WTC11 (cell line): ENCODE measurements around the gene ZNF480.

Experiments
- FOXJ3 ChIP-seq: sonication (generic); formaldehyde crosslinking; IDR thresholded peaks from 2 replicates; pipeline ENCODE4 v1.9.0; 2021; ENCODE audit warnings: missing genetic modification reagents, mild to moderate bottlenecking, borderline replicate concordance
- MXD4 ChIP-seq: fragments of 250-450 bp; sonication (Bioruptor Pico); IDR thresholded peaks from 2 replicates; pipeline ENCODE4 v1.8.0; 2021; ENCODE audit warnings: mild to moderate bottlenecking, moderate library complexity, borderline replicate concordance
- TEAD4 ChIP-seq: sonication (generic); formaldehyde crosslinking; IDR thresholded peaks from 2 replicates; pipeline ENCODE4 v1.8.0; 2022; ENCODE audit warnings: mild to moderate bottlenecking, missing genetic modification reagents
- TP53 ChIP-seq: sonication (generic); formaldehyde crosslinking; IDR thresholded peaks from 2 replicates; pipeline ENCODE4 v1.8.1; 2023; ENCODE audit warnings: mild to moderate bottlenecking, missing genetic modification reagents
- ZNF263 ChIP-seq: sonication (generic); formaldehyde crosslinking; IDR thresholded peaks from 2 replicates; pipeline ENCODE4 v1.8.1; 2022; ENCODE audit warnings: low read depth, mild to moderate bottlenecking, moderate library complexity, missing genetic modification reagents
- TF ChIP-seq, protein P1 (sequence below): sonication (generic); formaldehyde crosslinking; IDR thresholded peaks from 2 replicates; pipeline ENCODE4 v1.8.0; 2023; ENCODE audit warnings: missing genetic modification reagents, mild to moderate bottlenecking, borderline replicate concordance
- TF ChIP-seq, protein P2 (sequence below): sonication (generic); formaldehyde crosslinking; IDR thresholded peaks from 2 replicates; pipeline ENCODE4 v1.8.1; 2023; ENCODE audit warnings: mild to moderate bottlenecking, missing genetic modification reagents
- TF ChIP-seq, protein P3 (sequence below): sonication (generic); formaldehyde crosslinking; IDR thresholded peaks from 2 replicates; pipeline ENCODE4 v1.8.1; 2022; ENCODE audit warnings: low read depth, missing genetic modification reagents, borderline replicate concordance
- TF ChIP-seq, protein P4 (sequence below): fragments of 200-600 bp; IDR thresholded peaks from 2 replicates; pipeline ENCODE4 v1.8.0; 2022; ENCODE audit warnings: antibody characterized with exemption
- TF ChIP-seq, protein P5 (sequence below): sonication (generic); formaldehyde crosslinking; IDR thresholded peaks from 2 replicates; pipeline ENCODE4 v1.8.0; 2022; ENCODE audit warnings: mild to moderate bottlenecking, missing genetic modification reagents

DNA sequence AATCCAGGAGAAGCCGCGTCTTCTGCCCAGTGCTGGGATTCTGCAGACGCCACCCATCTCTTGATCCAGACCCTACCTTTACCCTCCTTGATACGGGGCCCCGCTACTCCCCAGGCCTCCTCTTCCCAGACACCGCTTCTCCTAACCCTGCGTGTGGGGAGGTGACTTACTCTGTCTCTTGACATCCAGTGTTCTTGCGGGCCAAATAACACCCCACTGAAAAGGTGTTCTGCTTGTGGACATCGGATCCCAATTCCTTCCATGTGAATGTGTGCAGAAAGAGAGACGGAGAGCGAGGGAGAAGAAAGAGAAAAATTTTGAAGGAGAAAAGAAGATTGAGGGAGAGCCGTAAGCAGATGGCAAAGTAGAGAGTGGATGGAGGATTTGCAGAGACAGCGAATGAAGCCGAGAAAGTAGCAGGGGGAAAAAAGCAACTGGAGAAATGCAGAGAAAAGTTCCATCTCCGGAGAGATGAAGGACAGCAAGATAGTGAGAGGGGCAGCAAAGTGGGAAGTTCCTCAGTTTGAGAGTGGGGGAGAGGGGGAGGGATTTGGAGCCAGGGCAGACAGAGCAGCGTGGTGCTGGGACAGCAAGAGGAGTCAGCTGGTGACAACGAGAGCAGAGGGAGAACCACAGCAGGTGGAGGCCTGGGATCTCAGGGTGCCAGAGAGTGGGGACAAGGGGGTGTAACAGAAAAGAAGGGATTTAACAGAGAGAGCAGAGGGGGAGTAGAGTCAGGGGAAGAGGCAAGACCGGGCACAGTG is 814 bp downstream of the ZNF480 start:
- TF ChIP-seq, protein P1, sequence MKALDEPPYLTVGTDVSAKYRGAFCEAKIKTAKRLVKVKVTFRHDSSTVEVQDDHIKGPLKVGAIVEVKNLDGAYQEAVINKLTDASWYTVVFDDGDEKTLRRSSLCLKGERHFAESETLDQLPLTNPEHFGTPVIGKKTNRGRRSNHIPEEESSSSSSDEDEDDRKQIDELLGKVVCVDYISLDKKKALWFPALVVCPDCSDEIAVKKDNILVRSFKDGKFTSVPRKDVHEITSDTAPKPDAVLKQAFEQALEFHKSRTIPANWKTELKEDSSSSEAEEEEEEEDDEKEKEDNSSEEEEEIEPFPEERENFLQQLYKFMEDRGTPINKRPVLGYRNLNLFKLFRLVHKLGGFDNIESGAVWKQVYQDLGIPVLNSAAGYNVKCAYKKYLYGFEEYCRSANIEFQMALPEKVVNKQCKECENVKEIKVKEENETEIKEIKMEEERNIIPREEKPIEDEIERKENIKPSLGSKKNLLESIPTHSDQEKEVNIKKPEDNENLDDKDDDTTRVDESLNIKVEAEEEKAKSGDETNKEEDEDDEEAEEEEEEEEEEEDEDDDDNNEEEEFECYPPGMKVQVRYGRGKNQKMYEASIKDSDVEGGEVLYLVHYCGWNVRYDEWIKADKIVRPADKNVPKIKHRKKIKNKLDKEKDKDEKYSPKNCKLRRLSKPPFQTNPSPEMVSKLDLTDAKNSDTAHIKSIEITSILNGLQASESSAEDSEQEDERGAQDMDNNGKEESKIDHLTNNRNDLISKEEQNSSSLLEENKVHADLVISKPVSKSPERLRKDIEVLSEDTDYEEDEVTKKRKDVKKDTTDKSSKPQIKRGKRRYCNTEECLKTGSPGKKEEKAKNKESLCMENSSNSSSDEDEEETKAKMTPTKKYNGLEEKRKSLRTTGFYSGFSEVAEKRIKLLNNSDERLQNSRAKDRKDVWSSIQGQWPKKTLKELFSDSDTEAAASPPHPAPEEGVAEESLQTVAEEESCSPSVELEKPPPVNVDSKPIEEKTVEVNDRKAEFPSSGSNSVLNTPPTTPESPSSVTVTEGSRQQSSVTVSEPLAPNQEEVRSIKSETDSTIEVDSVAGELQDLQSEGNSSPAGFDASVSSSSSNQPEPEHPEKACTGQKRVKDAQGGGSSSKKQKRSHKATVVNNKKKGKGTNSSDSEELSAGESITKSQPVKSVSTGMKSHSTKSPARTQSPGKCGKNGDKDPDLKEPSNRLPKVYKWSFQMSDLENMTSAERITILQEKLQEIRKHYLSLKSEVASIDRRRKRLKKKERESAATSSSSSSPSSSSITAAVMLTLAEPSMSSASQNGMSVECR (CRISPR knock-in tag) = no peak
- TF ChIP-seq, protein P2, sequence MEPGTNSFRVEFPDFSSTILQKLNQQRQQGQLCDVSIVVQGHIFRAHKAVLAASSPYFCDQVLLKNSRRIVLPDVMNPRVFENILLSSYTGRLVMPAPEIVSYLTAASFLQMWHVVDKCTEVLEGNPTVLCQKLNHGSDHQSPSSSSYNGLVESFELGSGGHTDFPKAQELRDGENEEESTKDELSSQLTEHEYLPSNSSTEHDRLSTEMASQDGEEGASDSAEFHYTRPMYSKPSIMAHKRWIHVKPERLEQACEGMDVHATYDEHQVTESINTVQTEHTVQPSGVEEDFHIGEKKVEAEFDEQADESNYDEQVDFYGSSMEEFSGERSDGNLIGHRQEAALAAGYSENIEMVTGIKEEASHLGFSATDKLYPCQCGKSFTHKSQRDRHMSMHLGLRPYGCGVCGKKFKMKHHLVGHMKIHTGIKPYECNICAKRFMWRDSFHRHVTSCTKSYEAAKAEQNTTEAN (CRISPR knock-in tag) = no peak
- TF ChIP-seq, protein P3, sequence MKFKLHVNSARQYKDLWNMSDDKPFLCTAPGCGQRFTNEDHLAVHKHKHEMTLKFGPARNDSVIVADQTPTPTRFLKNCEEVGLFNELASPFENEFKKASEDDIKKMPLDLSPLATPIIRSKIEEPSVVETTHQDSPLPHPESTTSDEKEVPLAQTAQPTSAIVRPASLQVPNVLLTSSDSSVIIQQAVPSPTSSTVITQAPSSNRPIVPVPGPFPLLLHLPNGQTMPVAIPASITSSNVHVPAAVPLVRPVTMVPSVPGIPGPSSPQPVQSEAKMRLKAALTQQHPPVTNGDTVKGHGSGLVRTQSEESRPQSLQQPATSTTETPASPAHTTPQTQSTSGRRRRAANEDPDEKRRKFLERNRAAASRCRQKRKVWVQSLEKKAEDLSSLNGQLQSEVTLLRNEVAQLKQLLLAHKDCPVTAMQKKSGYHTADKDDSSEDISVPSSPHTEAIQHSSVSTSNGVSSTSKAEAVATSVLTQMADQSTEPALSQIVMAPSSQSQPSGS (CRISPR knock-in tag) = no peak
- TF ChIP-seq, protein P4, sequence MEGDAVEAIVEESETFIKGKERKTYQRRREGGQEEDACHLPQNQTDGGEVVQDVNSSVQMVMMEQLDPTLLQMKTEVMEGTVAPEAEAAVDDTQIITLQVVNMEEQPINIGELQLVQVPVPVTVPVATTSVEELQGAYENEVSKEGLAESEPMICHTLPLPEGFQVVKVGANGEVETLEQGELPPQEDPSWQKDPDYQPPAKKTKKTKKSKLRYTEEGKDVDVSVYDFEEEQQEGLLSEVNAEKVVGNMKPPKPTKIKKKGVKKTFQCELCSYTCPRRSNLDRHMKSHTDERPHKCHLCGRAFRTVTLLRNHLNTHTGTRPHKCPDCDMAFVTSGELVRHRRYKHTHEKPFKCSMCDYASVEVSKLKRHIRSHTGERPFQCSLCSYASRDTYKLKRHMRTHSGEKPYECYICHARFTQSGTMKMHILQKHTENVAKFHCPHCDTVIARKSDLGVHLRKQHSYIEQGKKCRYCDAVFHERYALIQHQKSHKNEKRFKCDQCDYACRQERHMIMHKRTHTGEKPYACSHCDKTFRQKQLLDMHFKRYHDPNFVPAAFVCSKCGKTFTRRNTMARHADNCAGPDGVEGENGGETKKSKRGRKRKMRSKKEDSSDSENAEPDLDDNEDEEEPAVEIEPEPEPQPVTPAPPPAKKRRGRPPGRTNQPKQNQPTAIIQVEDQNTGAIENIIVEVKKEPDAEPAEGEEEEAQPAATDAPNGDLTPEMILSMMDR = no peak
- TF ChIP-seq TP53 (CRISPR knock-in tag) (no peak), ZNF263 (no peak), FOXJ3 (CRISPR knock-in tag) (no peak), MXD4 (CRISPR knock-in tag) (no peak), TEAD4 (no peak)
- TF ChIP-seq, protein P5, sequence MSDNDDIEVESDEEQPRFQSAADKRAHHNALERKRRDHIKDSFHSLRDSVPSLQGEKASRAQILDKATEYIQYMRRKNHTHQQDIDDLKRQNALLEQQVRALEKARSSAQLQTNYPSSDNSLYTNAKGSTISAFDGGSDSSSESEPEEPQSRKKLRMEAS (CRISPR knock-in tag) = no peak; the same call in 1 of the 2 replicates
